SK-N-SH treated with all-trans-retinoic acid at 6 μM for 48 hours (cell line): ENCODE measurements around the gene RALGPS1.

Experiments
- ATAC-seq: fragments of 200-7000 bp; cut with Tn5 transposase; 3 replicates; pipeline ENCODE4 v1.9.1; 2020; ENCODE audit warnings: mild to moderate bottlenecking, moderate library complexity
- BACH2 ChIP-seq: fragments of 250-450 bp; sonication (Bioruptor Pico); IDR thresholded peaks from 2 replicates; pipeline ENCODE4 v1.9.0; 2021; ENCODE audit warnings: mild to moderate bottlenecking, borderline replicate concordance
- CREB5 ChIP-seq: fragments of 250-450 bp; sonication (Bioruptor Pico); IDR thresholded peaks from 2 replicates; pipeline ENCODE4 v1.5.1; 2020; ENCODE audit warnings: low read depth, mild to moderate bottlenecking, moderate library complexity
- CSDC2 ChIP-seq: fragments of 250-450 bp; sonication (Bioruptor Pico); IDR thresholded peaks from 2 replicates; pipeline ENCODE4 v1.5.0; 2020; ENCODE audit warnings: mild to moderate bottlenecking, moderate library complexity
- CSRNP3 ChIP-seq: fragments of 250-450 bp; sonication (Bioruptor Pico); IDR thresholded peaks from 2 replicates; pipeline ENCODE4 v1.5.1; 2021; ENCODE audit warnings: mild to moderate bottlenecking, moderate library complexity
- ESRRG ChIP-seq: fragments of 250-450 bp; sonication (Bioruptor Pico); IDR thresholded peaks from 2 replicates; pipeline ENCODE4 v1.6.1; 2021; ENCODE audit warnings: mild to moderate bottlenecking
- GLIS3 ChIP-seq: fragments of 250-450 bp; sonication (Bioruptor Pico); IDR thresholded peaks from 2 replicates; pipeline ENCODE4 v1.5.0; 2020; ENCODE audit warnings: mild to moderate bottlenecking, moderate library complexity
- ISL1 ChIP-seq: fragments of 250-450 bp; sonication (Bioruptor Pico); IDR thresholded peaks from 2 replicates; pipeline ENCODE4 v2.1.2; 2022; ENCODE audit warnings: mild to moderate bottlenecking, moderate library complexity
- OSR1 ChIP-seq: fragments of 250-450 bp; sonication (Bioruptor Pico); IDR thresholded peaks from 2 replicates; pipeline ENCODE4 v1.8.0; 2022; ENCODE audit warnings: moderate library complexity, mild to moderate bottlenecking, inconsistent platforms
- POU6F1 ChIP-seq: fragments of 250-450 bp; sonication (Bioruptor Pico); IDR thresholded peaks from 2 replicates; pipeline ENCODE4 v1.8.0; 2021; ENCODE audit warnings: low read depth, mild to moderate bottlenecking, moderate library complexity, borderline replicate concordance
- RARB ChIP-seq: fragments of 250-450 bp; sonication (Bioruptor Pico); IDR thresholded peaks from 2 replicates; pipeline ENCODE4 v1.8.0; 2021; ENCODE audit warnings: mild to moderate bottlenecking, moderate library complexity
- SNAI2 ChIP-seq: fragments of 250-450 bp; sonication (Bioruptor Pico); IDR thresholded peaks from 2 replicates; pipeline ENCODE4 v1.5.0; 2020; ENCODE audit warnings: mild to moderate bottlenecking, moderate library complexity
- TCF4 ChIP-seq: fragments of 250-450 bp; sonication (Bioruptor Pico); IDR thresholded peaks from 2 replicates; pipeline ENCODE4 v1.8.0; 2021; ENCODE audit warnings: mild to moderate bottlenecking, moderate library complexity, borderline replicate concordance
- TOX ChIP-seq: fragments of 250-450 bp; sonication (Bioruptor Pico); IDR thresholded peaks from 2 replicates; pipeline ENCODE4 v1.8.0; 2021; ENCODE audit warnings: mild to moderate bottlenecking, moderate library complexity, borderline replicate concordance
- TSHZ2 ChIP-seq: fragments of 250-450 bp; sonication (Bioruptor Pico); IDR thresholded peaks from 2 replicates; pipeline ENCODE4 v1.5.0; 2020; ENCODE audit warnings: mild to moderate bottlenecking, moderate library complexity
- ZFP30 ChIP-seq: fragments of 450-650 bp; formaldehyde crosslinking; IDR thresholded peaks from 2 replicates; pipeline ENCODE4 v1.5.0; 2022; ENCODE audit warnings: mild to moderate bottlenecking, moderate library complexity
- ZNF565 ChIP-seq: fragments of 450-650 bp; formaldehyde crosslinking; conservative IDR thresholded peaks from 2 replicates; pipeline ENCODE4 v1.5.0; 2020; ENCODE audit warnings: low read depth, mild to moderate bottlenecking, moderate library complexity
- ZNF70 ChIP-seq: fragments of 450-650 bp; formaldehyde crosslinking; IDR thresholded peaks from 2 replicates; pipeline ENCODE4 v1.5.0; 2020; ENCODE audit warnings: mild to moderate bottlenecking, moderate library complexity

The RALGPS1 gene

GRCh38 chr9:127204771-127205470 lies 290.3 kb downstream of the RALGPS1 start (continued):
- no peak for TF ChIP-seq TOX (CRISPR knock-in tag)

- ATAC-seq, result no peak
- TF ChIP-seq CREB5 (CRISPR knock-in tag) (no peak), TCF4 (CRISPR knock-in tag) (no peak), BACH2 (CRISPR knock-in tag) (no peak)
Measured at GRCh38 chr9:127205952-127206351, 291.4 kb downstream of the RALGPS1 start.

GRCh38 chr9:127206666-127207065 lies 292.1 kb downstream of the RALGPS1 start:
- TF ChIP-seq CSDC2 (no peak), ZNF70 (CRISPR knock-in tag) (no peak), ISL1 (CRISPR knock-in tag) (no peak), ZNF565 (CRISPR knock-in tag) (no peak), GLIS3 (CRISPR knock-in tag) (no peak), TCF4 (CRISPR knock-in tag) (no peak), TSHZ2 (CRISPR knock-in tag) (no peak), CREB5 (CRISPR knock-in tag) (no peak), OSR1 (CRISPR knock-in tag) (no peak)
- no peak for ATAC-seq

GRCh38 chr9:127207734-127208410 lies 293.3 kb downstream of the RALGPS1 start:
- TF ChIP-seq RARB (no peak), ISL1 (CRISPR knock-in tag) (no peak), CREB5 (CRISPR knock-in tag) (no peak), ESRRG (CRISPR knock-in tag) (no peak)
- TF ChIP-seq, all 23 proteins: peak for 0

GRCh38 chr9:127208416-127208815 lies 293.8 kb downstream of the RALGPS1 start:
- no peak for ATAC-seq
- TF ChIP-seq ZFP30 (CRISPR knock-in tag) (no peak), SNAI2 (no peak), POU6F1 (CRISPR knock-in tag) (no peak), TOX (CRISPR knock-in tag) (no peak), BACH2 (CRISPR knock-in tag) (no peak), CSRNP3 (CRISPR knock-in tag) (no peak), CSDC2 (no peak)
- TF ChIP-seq, all 23 proteins: peak for 0

More at GRCh38 chr9:127207734-127208410, 293.3 kb downstream of the RALGPS1 start:
- ATAC-seq, result no peak
